Esophagus (tissue), 2 donors: ENCODE data around the gene SWSAP1. TPM values are rescaled to one million over a fixed set of nuclear protein-coding genes. Genes with fewer than 3 reads are reported as not detected.
A peak's percentile ranks its signal among the peaks of the same experiment; 100 is the strongest.
"Not testable (repeated sequence)": the region's sequence is repeated elsewhere in the genome, so short reads cannot be mapped to it uniquely, and the experiment has no call there.

Experiments
- H3K27ac ChIP-seq, 2 donors: one replicate each; pipeline ENCODE4 v1.5.1; 2013; ENCODE audit warnings: low read depth in 2 of 2, mild to moderate bottlenecking in 2 of 2, inconsistent platforms in 1 of 2, low read length in 1 of 2, moderate library complexity in 1 of 2
- H3K27me3 ChIP-seq, 2 donors: one replicate each; pipeline ENCODE4 v1.6.1; 2013; ENCODE audit warnings: low read length in 2 of 2, control low read depth in 1 of 2, mild to moderate bottlenecking in 1 of 2; ENCODE audit not compliant: insufficient read depth in 2 of 2, control insufficient read depth in 1 of 2
- H3K36me3 ChIP-seq, 2 donors: one replicate each; pipeline ENCODE4 v1.6.1; 2013; ENCODE audit warnings: low read length in 1 of 2; ENCODE audit not compliant: control insufficient read depth in 2 of 2, insufficient read depth in 2 of 2
- H3K4me1 ChIP-seq, 2 donors: one replicate each; pipeline ENCODE4 v1.6.1; 2013; ENCODE audit warnings: low read length in 1 of 2; ENCODE audit not compliant: control insufficient read depth in 2 of 2, insufficient read depth in 2 of 2
- H3K4me3 ChIP-seq, 2 donors: one replicate each; pipeline ENCODE4 v1.5.1; 2013; ENCODE audit warnings: low read length in 2 of 2, mild to moderate bottlenecking in 2 of 2, low read depth in 1 of 2, moderate library complexity in 1 of 2
- H3K9me3 ChIP-seq, 2 donors: one replicate each; pipeline ENCODE4 v1.6.1; 2013; ENCODE audit warnings: mild to moderate bottlenecking in 2 of 2, low read depth in 1 of 2, low read length in 1 of 2, moderate library complexity in 1 of 2; ENCODE audit not compliant: control insufficient read depth in 2 of 2, insufficient read depth in 1 of 2
- WGBS, 2 donors: extraction: QIAGEN DNeasy Blood & Tissue Kit; methylation state at CpG; one replicate each; pipeline ENCODE4 v1.1.7; 2013; 5-methylcytosine and 5-hydroxymethylcytosine counted together
- polyA plus RNA-seq, 2 donors: library from polyadenylated mRNA; stranded (reverse); fragments of 200-250 nt; gene quantifications; one replicate each; pipeline ENCODE4 v1.2.3, GENCODE V29; 2013
- donor health status: healthy with polysubstance abuse.
- donor health status: Bipolar disorder and iron deficiency.

Gene SWSAP1
- polyA plus RNA-seq, 2 donors: 2.2 to 2.8 TPM

- peaks cover 11 to 26% of the 10 kb centered on the region in 2 donors for H3K4me1 ChIP-seq
These were observed 2.8 kb downstream of the SWSAP1 start for GRCh38 chr19:11377237-11377636.

DNA sequence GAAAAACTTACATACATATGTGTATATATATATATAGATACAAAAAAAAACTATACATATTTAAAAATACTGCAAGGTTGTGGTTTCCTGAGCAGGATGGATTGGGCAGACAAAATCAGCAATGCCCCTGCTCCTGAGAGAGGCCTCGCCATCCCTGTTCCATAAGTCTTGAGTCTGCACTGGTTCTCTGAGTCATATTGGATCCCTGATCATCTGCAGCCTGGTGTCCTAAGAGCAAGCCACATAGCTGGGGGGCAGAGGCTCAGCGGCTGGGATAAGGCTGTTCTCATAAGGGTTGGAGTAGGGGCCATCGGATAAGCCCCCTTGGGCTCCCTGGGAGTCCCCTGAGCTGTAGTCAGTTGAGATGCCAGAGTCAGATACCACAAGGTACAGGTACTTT, 3.3 kb downstream of the SWSAP1 start:
- H3K27ac ChIP-seq: peak overlapping the region; percentile 20 to 66
- no peaks in the 10 kb centered on the region for H3K9me3 ChIP-seq
- no peak overlapping the region for H3K4me3 ChIP-seq
- H3K27me3 ChIP-seq: no peaks in the 10 kb centered on the region
- peaks cover 0 to 4% of the 10 kb centered on the region in 2 donors for H3K36me3 ChIP-seq
- WGBS, 2 donors: 80 to 90% methylated on average over 3 of the region's 3 CpGs
- peaks cover 11 to 28% of the 10 kb centered on the region in 2 donors for H3K4me1 ChIP-seq

More at GRCh38 chr19:11377237-11377636, 2.8 kb downstream of the SWSAP1 start:
- Histone ChIP-seq H3K27ac (peak overlapping the region; percentile 17 to 66), H3K27me3 (no peaks in the 10 kb centered on the region), H3K36me3 (peaks cover 0 to 4% of the 10 kb centered on the region in 2 donors), H3K4me3 (no peak overlapping the region), H3K9me3 (no peaks in the 10 kb centered on the region)

- no peak overlapping the region for H3K4me3 ChIP-seq
- H3K27ac ChIP-seq: peak overlapping the region; percentile 29 to 81
- H3K36me3 ChIP-seq: peaks cover 0 to 4% of the 10 kb centered on the region in 2 donors
- H3K9me3 ChIP-seq: no peaks in the 10 kb centered on the region
- peaks cover 17 to 31% of the 10 kb centered on the region in 2 donors for H3K4me1 ChIP-seq
- peaks cover 0 to 7% of the 10 kb centered on the region in 2 donors for H3K27me3 ChIP-seq
- 45 to 47% methylated on average over 8 of the region's 8 CpGs for WGBS, 2 donors
These were observed 4.1 kb downstream of the SWSAP1 start for GRCh38 chr19:11378319-11379189.

- 89 to 91% methylated on average over 14 of the region's 14 CpGs for WGBS, 2 donors
- H3K4me3 ChIP-seq, H3K27me3 ChIP-seq, H3K36me3 ChIP-seq, H3K27ac ChIP-seq, H3K9me3 ChIP-seq: not testable (repeated sequence)
- H3K4me1 ChIP-seq: peaks cover 17 to 28% of the 10 kb centered on the region in 2 donors
These were observed 4.9 kb downstream of the SWSAP1 start for GRCh38 chr19:11379269-11379845.

DNA sequence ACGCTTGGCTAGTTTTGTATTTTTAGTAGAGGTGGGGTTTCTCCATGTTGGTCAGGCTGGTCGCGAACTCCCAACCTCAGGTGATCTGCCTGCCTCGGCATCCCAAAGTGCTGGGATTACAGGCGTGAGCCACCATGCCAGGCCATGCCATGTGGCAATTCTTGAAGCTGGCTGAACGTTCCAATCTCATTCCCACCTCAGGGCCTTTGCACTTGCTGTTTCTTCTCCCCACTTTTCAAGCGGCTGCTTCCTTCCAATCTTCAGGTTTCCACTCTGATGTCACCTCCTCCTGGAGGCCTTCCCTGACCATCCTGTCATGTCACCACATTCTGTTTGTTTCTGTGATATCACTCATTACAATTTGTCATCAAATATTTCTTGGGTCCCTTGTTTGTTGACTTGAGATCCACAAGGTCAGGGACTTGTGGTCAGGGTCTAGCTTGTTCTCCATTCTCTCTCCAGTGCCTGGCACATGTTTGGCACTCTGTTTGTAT, 5.4 kb downstream of the SWSAP1 start:
- Histone ChIP-seq H3K4me3 (no peak overlapping the region), H3K27me3 (peaks cover 0 to 7% of the 10 kb centered on the region in 2 donors), H3K9me3 (no peaks in the 10 kb centered on the region), H3K4me1 (peaks cover 17 to 28% of the 10 kb centered on the region in 2 donors), H3K36me3 (peaks cover 0 to 4% of the 10 kb centered on the region in 2 donors), H3K27ac (no peak overlapping the region)
- 93 to 98% methylated on average over 7 of the region's 7 CpGs for WGBS, 2 donors

GRCh38 chr19:11380653-11381537, 6.4 kb downstream of the SWSAP1 start:
- Histone ChIP-seq H3K9me3 (no peaks in the 10 kb centered on the region), H3K4me3 (peak overlapping the region; percentile 44 to 50), H3K4me1 (peaks cover 15 to 24% of the 10 kb centered on the region in 2 donors), H3K36me3 (peaks cover 0 to 4% of the 10 kb centered on the region in 2 donors), H3K27ac (peak overlapping the region; percentile 77 to 87), H3K27me3 (peaks cover 0 to 7% of the 10 kb centered on the region in 2 donors)
- WGBS, 2 donors: 1 to 2% methylated on average over 54 of the region's 54 CpGs

- H3K27me3 ChIP-seq: peaks cover 0 to 7% of the 10 kb centered on the region in 2 donors
- H3K36me3 ChIP-seq: peaks cover 0 to 4% of the 10 kb centered on the region in 2 donors
- H3K27ac ChIP-seq: no peak overlapping the region
- H3K9me3 ChIP-seq: no peaks in the 10 kb centered on the region
- H3K4me3 ChIP-seq: peak overlapping the region; percentile 4 to 14
- peaks cover 13 to 17% of the 10 kb centered on the region in 2 donors for H3K4me1 ChIP-seq
- 1% methylated on average over 62 to 65 of the region's 65 CpGs for WGBS, 2 donors
These were observed 8.6 kb downstream of the SWSAP1 start for GRCh38 chr19:11382898-11383705.

DNA sequence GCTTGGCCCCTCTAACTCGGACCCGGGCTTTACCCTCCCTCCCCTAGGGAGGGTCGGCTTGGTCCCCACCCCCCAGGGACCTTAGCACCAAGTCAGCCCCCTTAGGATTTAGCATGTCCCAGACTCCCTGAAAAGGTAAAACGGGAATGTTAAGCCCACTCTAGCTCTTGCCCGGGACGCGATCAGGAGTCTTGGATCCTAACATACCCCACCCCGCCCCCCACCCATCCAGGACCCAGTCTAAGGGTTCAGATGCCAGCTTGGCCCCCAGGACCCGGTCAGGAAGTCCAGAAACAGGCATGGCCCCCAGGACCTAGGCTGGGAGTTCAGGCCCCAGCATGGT, 9.2 kb downstream of the SWSAP1 start:
- peaks cover 9 to 12% of the 10 kb centered on the region in 2 donors for H3K4me1 ChIP-seq
- 3% methylated on average over 9 of the region's 9 CpGs for WGBS, 2 donors
- peaks cover 0 to 7% of the 10 kb centered on the region in 2 donors for H3K27me3 ChIP-seq
- no peak overlapping the region for H3K27ac ChIP-seq
- peak overlapping the region in 1 of 2 donors; percentile 14 for H3K4me3 ChIP-seq
- no peaks in the 10 kb centered on the region for H3K36me3 ChIP-seq
- H3K9me3 ChIP-seq: no peaks in the 10 kb centered on the region
